Neuronal stem cell (in vitro differentiated cells): ENCODE data around the gene CCL23.
A peak's percentile ranks its signal among the peaks of the same experiment; 100 is the strongest.

Source experiments
- DNase-seq: peaks from one replicate; pipeline ENCODE4 v3.0.0-alpha.2; 2013; ENCODE audit warnings: low spot score
- H2AFZ ChIP-seq: one replicate; pipeline ENCODE4 v1.6.1; 2013; ENCODE audit warnings: mild to moderate bottlenecking, low read length, inconsistent platforms
- H2AK5ac ChIP-seq: 2 replicates; pipeline ENCODE4 v1.6.1; 2013; ENCODE audit warnings: low read depth, mild to moderate bottlenecking, inconsistent platforms, low read length, moderate library complexity, mixed read lengths
- H2BK120ac ChIP-seq: 2 replicates; pipeline ENCODE4 v1.6.1; 2013; ENCODE audit warnings: low read depth, mild to moderate bottlenecking, inconsistent platforms, low read length, moderate library complexity, mixed read lengths
- H2BK12ac ChIP-seq: one replicate; pipeline ENCODE4 v1.6.1; 2013; ENCODE audit warnings: low read length, inconsistent platforms
- H2BK15ac ChIP-seq: 2 replicates; pipeline ENCODE4 v1.6.1; 2013; ENCODE audit warnings: mild to moderate bottlenecking, low read length, inconsistent platforms, mixed read lengths
- H2BK5ac ChIP-seq: one replicate; pipeline ENCODE4 v1.6.1; 2013; ENCODE audit warnings: inconsistent platforms, mild to moderate bottlenecking, low read length, moderate library complexity
- H3K14ac ChIP-seq: one replicate; pipeline ENCODE4 v1.6.1; 2013; ENCODE audit warnings: low read length, inconsistent platforms
- H3K18ac ChIP-seq: 2 replicates; pipeline ENCODE4 v1.6.1; 2013; ENCODE audit warnings: low read length, inconsistent platforms
- H3K23ac ChIP-seq: 2 replicates; pipeline ENCODE4 v1.6.1; 2013; ENCODE audit warnings: low read depth, mild to moderate bottlenecking, mixed read lengths, low read length, inconsistent platforms; ENCODE audit not compliant: poor library complexity
- H3K27ac ChIP-seq: replicated peaks from 3 replicates; pipeline ENCODE4 v1.5.1; 2013; ENCODE audit warnings: low read length, inconsistent platforms
- H3K27me3 ChIP-seq, 3 experiments: 2 replicates each; pipeline ENCODE4 v1.6.1; 2013; ENCODE audit warnings: low read length in 3 of 3, mild to moderate bottlenecking in 2 of 3, inconsistent platforms in 1 of 3, low read depth in 1 of 3, mixed read lengths in 1 of 3, moderate library complexity in 1 of 3; ENCODE audit not compliant: control insufficient read depth in 3 of 3, insufficient read depth in 3 of 3
- H3K36me3 ChIP-seq, 2 donors: replicated peaks in 1 of 2; 2 replicates each; pipeline ENCODE4 v1.6.1; 2013; ENCODE audit warnings: low read length in 2 of 2; ENCODE audit not compliant: control insufficient read depth in 2 of 2, insufficient read depth in 2 of 2
- H3K4ac ChIP-seq: 2 replicates; pipeline ENCODE4 v1.6.1; 2013; ENCODE audit warnings: inconsistent platforms, mild to moderate bottlenecking, low read length, moderate library complexity
- H3K4me1 ChIP-seq, 2 donors: 1 replicate in 1 of 2; 2 replicates in 1 of 2; pipeline ENCODE4 v1.6.1; 2013; ENCODE audit warnings: low read length in 2 of 2, low read depth in 1 of 2; ENCODE audit not compliant: control insufficient read depth in 2 of 2, insufficient read depth in 1 of 2
- H3K4me2 ChIP-seq: one replicate; pipeline ENCODE4 v1.6.1; 2013; ENCODE audit warnings: mild to moderate bottlenecking, low read length, inconsistent platforms; ENCODE audit not compliant: insufficient read depth, poor library complexity, severe bottlenecking
- H3K4me3 ChIP-seq, 2 donors: 2 replicates each; pipeline ENCODE4 v1.5.1; 2013; ENCODE audit warnings: low read length in 2 of 2, mild to moderate bottlenecking in 2 of 2, inconsistent platforms in 1 of 2, moderate library complexity in 1 of 2
- H3K79me1 ChIP-seq: one replicate; pipeline ENCODE4 v1.6.1; 2013; ENCODE audit warnings: low read depth, mild to moderate bottlenecking, inconsistent platforms, low read length, moderate library complexity
- H3K9ac ChIP-seq: one replicate; pipeline ENCODE4 v1.6.1; 2013; ENCODE audit warnings: mild to moderate bottlenecking, low read depth, low read length, inconsistent platforms; ENCODE audit not compliant: poor library complexity
- H3K9me3 ChIP-seq, 2 donors: replicated peaks in 1 of 2; 2 replicates each; pipeline versions ENCODE3 to v1.6.1; 2013; ENCODE audit warnings: low read length in 2 of 2, mild to moderate bottlenecking in 2 of 2, inconsistent platforms in 1 of 2, low read depth in 1 of 2, mixed read lengths in 1 of 2, moderate library complexity in 1 of 2; ENCODE audit not compliant: control insufficient read depth in 2 of 2, insufficient read depth in 1 of 2
- H4K8ac ChIP-seq: one replicate; pipeline ENCODE4 v1.6.1; 2013; ENCODE audit warnings: low read depth, mild to moderate bottlenecking, inconsistent platforms, low read length, moderate library complexity
- H4K91ac ChIP-seq: one replicate; pipeline ENCODE4 v1.6.1; 2013; ENCODE audit warnings: low read length, low read depth, mild to moderate bottlenecking, inconsistent platforms; ENCODE audit not compliant: poor library complexity
- WGBS, 2 donors: extraction: QIAGEN DNeasy Blood & Tissue Kit; methylation state at CpG; one replicate each; pipeline ENCODE4 v1.1.7; 2013; ENCODE audit warnings: missing lambda C conversion rate in 2 of 2, mixed read lengths in 1 of 2; ENCODE audit not compliant: insufficient read length in 2 of 2, insufficient replicate concordance in 1 of 2; ENCODE audit errors: extremely low coverage in 2 of 2; 5-methylcytosine and 5-hydroxymethylcytosine counted together

CCL23 gene

GRCh38 chr17:36030956-36031355 lies 13.2 kb upstream of the CCL23 start:
- Histone ChIP-seq H2AFZ (peak overlapping the region; percentile 68), H2BK120ac (no peak overlapping the region)

GRCh38 chr17:36027761-36028160 lies 10.0 kb upstream of the CCL23 start:
- Histone ChIP-seq H4K91ac (no peak overlapping the region), H3K4me2 (no peak overlapping the region), H3K4me3 (no peak overlapping the region), H2BK120ac (no peak overlapping the region), H3K79me1 (no peaks in the 10 kb centered on the region), H4K8ac (no peak overlapping the region), H2BK5ac (no peak overlapping the region), H3K36me3 (no peaks in the 10 kb centered on the region), H3K9ac (no peak overlapping the region), H3K9me3 (no peaks in the 10 kb centered on the region), H3K27me3 (peaks cover 0 to 8% (median 0%) of the 10 kb centered on the region in 3 experiments), H2BK15ac (no peak overlapping the region), H3K23ac (no peak overlapping the region), H2AFZ (no peak overlapping the region), H3K18ac (no peak overlapping the region), H3K4me1 (peaks cover 4 to 6% of the 10 kb centered on the region in 2 donors), H2BK12ac (no peak overlapping the region), H3K27ac (no peak overlapping the region), H2AK5ac (no peak overlapping the region), H3K4ac (no peak overlapping the region), H3K14ac (no peak overlapping the region)
- DNase-seq, result no peak
- no CpG with 5 or more reads among the region's 4 CpGs for WGBS, 2 donors

More at GRCh38 chr17:36030956-36031355, 13.2 kb upstream of the CCL23 start:
- H3K4me2 ChIP-seq, result no peak overlapping the region
- no peak overlapping the region for H4K8ac ChIP-seq
- H3K23ac ChIP-seq, result no peak overlapping the region
- no peak overlapping the region for H4K91ac ChIP-seq
- no peaks in the 10 kb centered on the region for H3K9me3 ChIP-seq
- H3K4me1 ChIP-seq, result peaks cover 4 to 6% of the 10 kb centered on the region in 2 donors
- H3K4me3 ChIP-seq, result no peak overlapping the region
- peaks cover 0 to 8% (median 0%) of the 10 kb centered on the region in 3 experiments for H3K27me3 ChIP-seq
- H2BK5ac ChIP-seq, result no peak overlapping the region
- no peak overlapping the region for H3K18ac ChIP-seq
- H3K27ac ChIP-seq, result no peak overlapping the region
- H3K9ac ChIP-seq, result no peak overlapping the region
- H3K4ac ChIP-seq, result no peak overlapping the region
- H3K36me3 ChIP-seq, result no peaks in the 10 kb centered on the region
- DNase-seq, result no peak
- no peak overlapping the region for H2BK15ac ChIP-seq
- WGBS, 2 donors, result no CpG with 5 or more reads among the region's 1 CpG
- H2BK12ac ChIP-seq, result no peak overlapping the region
- no peak overlapping the region for H2AK5ac ChIP-seq
- H3K79me1 ChIP-seq, result no peaks in the 10 kb centered on the region
- H3K14ac ChIP-seq, result no peak overlapping the region

- Histone ChIP-seq H3K36me3 (no peaks in the 10 kb centered on the region), H4K91ac (no peak overlapping the region), H2BK5ac (no peak overlapping the region), H3K4me2 (no peak overlapping the region), H3K9ac (no peak overlapping the region), H3K23ac (no peak overlapping the region), H4K8ac (no peak overlapping the region), H3K14ac (no peak overlapping the region), H2BK120ac (no peak overlapping the region), H3K27ac (no peak overlapping the region), H2AFZ (no peak overlapping the region), H3K9me3 (no peaks in the 10 kb centered on the region), H3K4ac (no peak overlapping the region), H2AK5ac (no peak overlapping the region), H3K18ac (peak overlapping the region; percentile 75), H3K4me3 (no peak overlapping the region), H3K27me3 (no peaks in the 10 kb centered on the region), H3K79me1 (no peaks in the 10 kb centered on the region), H3K4me1 (no peaks in the 10 kb centered on the region), H2BK15ac (no peak overlapping the region), H2BK12ac (peak overlapping the region; percentile 16)
- WGBS, 2 donors, result no CpG with 5 or more reads among the region's 6 CpGs
- DNase-seq, result no peak
Observed at GRCh38 chr17:36024106-36024869, 6.5 kb upstream of the CCL23 start.

GRCh38 chr17:36019423-36019822 lies 1.7 kb upstream of the CCL23 start:
- no peaks in the 10 kb centered on the region for H3K9me3 ChIP-seq
- WGBS, 2 donors, result no CpG with 5 or more reads among the region's 2 CpGs
- no peak for DNase-seq

More at GRCh38 chr17:36019423-36019822, 1.7 kb upstream of the CCL23 start:
- Histone ChIP-seq H3K27ac (no peak overlapping the region), H2AK5ac (no peak overlapping the region), H3K27me3 (no peaks in the 10 kb centered on the region), H2AFZ (no peak overlapping the region), H3K9ac (no peak overlapping the region), H2BK12ac (no peak overlapping the region), H3K4me1 (no peaks in the 10 kb centered on the region), H2BK15ac (no peak overlapping the region), H3K4ac (no peak overlapping the region), H3K23ac (no peak overlapping the region), H3K36me3 (no peaks in the 10 kb centered on the region), H3K14ac (no peak overlapping the region), H3K4me3 (no peak overlapping the region), H3K18ac (no peak overlapping the region), H3K4me2 (no peak overlapping the region), H2BK120ac (no peak overlapping the region), H3K79me1 (no peaks in the 10 kb centered on the region), H4K91ac (no peak overlapping the region), H2BK5ac (no peak overlapping the region), H4K8ac (no peak overlapping the region)
